NOMO-1 treated with dmso at 0.1 percent for 144 hours (cell line): Measurements from ENCODE around the gene FTO.
A peak's percentile ranks its signal among the peaks of the same experiment; 100 is the strongest.

Experiments
- DNase-seq: peaks from one replicate; lab custom pipeline; 2025; ENCODE audit not compliant: unreplicated experiment; lab: John Stamatoyannopoulos, UW

FTO gene

DNA sequence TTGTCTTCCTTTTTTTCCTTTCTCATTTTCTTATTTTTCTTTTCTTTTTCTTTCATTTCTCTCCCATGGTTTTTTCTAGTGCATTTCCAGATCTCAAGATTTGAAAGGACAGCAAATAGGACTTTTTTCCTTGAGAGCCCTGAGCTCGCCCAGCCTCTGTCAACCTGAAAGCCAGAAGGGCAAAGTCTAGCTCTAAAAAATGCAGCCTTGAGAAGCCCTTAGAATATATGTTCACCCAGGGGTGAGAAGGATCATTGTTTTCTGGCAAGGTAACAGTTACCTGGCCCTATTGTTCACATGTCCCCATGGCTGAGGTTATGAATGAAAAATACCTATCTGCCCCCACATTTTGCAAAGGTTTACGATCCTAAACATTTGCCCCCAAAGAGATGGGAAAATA lies 364.3 kb downstream of the FTO start:
- no peak for DNase-seq

DNA sequence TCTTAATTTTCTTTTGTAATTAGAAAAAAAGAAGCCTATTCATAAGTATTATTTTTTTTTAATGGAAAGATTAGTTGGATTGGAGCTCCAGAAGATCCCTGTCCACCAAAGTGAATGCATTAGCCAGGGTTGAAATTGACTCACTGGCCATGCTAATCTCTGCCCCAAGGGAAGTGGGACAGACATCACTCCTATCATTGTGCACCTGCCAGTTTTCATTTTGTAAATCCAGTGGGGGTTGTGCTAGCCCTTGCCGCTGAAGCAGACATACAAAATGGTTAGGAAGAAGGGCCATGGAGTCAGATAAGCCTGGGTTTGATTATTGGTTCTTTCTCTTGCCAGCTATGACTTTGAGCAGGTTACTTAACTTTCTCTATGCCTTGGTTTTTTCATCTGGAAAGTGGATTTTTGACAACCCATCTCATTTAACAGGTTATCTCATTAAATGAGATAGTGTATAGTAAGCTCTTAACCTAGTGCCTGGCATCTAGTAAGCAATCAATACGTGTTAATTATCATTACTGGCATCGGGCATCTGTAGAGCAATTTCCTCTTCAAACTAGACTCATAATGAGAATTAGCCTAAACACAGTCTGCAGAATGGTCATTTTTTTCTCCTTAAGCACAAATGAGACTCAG lies 365.8 kb downstream of the FTO start:
- no peak for DNase-seq

DNA sequence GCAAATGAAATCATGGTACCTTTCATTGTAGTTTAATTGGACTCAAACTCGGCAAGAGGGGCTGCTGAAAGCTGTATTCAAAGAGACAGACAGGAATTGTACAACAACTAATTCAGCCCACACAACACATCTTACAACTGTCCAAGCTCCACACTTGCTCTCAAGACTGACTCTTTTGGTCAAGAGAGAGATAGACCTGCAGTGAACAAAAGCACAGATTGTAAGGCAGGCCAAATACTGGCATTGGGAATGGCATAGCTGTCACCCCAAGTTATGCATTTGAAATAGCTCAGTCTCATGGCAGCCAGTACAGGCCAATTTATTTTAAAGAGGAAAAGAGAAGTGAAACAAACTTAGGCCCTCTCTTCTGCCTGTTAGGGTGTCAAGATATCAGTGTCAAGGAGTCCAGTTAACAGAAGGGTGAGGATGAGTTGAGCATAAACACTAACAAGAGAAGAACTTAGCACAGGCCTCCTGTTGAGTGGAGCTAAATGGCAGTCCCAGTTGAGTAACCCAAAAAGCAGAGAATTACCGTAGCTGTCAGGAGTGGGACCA lies 366.9 kb downstream of the FTO start:
- peak; percentile 84 for DNase-seq

DNA sequence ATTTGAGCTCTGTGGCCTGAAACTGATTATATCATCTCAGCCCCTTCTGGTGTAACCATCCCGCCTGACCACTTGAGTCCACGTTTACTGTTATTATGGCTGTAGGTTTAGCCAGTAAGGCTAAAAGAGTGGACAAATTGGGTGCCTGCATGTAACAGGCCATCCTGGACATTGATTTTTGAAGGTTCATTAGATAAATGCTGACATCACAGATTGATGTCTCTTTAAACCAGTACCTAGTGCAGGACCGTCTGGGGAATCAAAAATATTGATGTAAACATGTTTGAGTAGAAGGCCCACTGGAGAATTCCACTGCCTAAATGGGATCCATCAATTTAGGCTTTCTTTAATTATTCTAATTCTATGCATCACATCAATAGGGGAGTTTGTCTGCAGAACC lies 367.6 kb downstream of the FTO start:
- DNase-seq = no peak

DNA sequence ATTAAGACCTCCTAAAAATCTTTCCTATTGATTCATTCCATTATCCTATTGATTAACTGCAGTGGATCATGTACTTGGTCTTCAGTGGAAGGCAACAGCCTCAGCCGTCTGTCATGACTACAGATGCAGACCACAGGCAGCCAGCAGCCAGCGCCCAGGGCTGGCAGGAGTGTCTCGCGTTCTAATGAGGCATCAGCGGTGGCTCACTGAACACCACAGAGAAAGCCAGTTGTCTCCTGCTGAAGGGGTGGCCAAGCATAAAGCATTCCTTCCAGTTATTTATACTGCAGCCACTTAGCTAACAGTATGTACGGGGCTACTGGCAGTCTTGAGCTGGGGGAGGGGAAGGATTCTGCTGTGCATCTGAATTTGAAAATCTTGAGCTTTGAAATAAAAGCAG lies 368.3 kb downstream of the FTO start:
- DNase-seq = no peak

DNA sequence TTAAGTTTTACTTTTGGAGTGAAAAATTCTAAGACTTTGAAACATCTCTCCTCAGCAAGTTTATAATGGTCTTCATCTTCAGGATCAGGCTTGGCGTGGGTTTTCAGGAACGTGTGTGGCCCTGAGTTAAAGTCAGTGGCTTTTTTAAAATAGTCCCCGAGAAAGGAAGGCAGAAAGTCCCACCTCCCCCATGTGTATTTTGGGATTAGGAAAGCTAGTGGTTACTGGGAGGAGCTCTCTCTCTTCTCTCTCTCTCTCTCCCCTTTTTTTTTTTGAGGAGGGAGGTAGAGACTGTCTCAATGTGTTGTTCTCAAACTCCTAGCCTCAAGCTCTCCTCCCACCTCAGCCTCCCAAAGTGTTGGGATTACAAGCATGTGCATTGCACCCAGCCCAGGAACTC lies 369.4 kb downstream of the FTO start:
- no peak for DNase-seq

DNA sequence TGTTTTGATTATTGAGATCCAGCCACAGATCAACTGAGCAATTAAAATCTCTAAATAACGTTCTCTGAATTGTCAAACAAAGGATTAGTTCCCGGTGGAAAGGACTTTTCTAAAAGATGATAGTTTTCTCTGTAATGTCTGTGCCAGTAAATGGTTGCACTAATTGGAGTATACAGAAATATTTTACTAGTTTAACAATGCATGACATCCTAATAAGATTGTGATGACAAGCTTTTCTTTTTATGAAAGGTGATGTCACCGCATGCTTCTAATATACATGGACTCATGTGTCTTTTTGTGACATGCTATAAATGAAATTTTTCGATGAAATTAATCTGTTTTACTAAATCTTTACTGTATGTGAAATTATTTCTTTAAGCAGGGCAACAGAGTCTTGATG lies 371.5 kb downstream of the FTO start:
- no peak for DNase-seq

DNA sequence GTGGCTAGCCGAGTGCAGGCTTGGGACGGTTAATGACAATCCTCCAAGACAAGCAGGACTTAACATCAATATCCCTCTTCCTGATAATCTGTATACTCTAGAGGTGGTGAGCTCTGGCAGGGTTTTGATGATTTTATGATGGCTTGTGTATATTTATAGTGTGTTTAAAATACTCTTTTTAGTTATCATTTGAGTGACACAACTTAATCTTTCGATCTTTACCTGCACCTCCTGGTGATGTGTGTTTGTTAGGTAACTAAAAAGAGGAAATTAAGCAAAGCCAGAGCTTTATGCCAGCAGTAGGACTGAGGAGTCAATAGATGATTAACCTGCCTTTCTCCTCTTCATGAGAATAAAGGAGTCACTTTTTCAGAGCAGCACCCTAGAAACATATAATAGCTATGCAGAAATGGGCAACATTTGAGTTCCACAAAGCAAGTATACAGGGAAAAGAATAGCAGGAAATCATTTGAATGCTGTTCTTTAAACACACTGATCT lies 372.1 kb downstream of the FTO start:
- no peak for DNase-seq

DNA sequence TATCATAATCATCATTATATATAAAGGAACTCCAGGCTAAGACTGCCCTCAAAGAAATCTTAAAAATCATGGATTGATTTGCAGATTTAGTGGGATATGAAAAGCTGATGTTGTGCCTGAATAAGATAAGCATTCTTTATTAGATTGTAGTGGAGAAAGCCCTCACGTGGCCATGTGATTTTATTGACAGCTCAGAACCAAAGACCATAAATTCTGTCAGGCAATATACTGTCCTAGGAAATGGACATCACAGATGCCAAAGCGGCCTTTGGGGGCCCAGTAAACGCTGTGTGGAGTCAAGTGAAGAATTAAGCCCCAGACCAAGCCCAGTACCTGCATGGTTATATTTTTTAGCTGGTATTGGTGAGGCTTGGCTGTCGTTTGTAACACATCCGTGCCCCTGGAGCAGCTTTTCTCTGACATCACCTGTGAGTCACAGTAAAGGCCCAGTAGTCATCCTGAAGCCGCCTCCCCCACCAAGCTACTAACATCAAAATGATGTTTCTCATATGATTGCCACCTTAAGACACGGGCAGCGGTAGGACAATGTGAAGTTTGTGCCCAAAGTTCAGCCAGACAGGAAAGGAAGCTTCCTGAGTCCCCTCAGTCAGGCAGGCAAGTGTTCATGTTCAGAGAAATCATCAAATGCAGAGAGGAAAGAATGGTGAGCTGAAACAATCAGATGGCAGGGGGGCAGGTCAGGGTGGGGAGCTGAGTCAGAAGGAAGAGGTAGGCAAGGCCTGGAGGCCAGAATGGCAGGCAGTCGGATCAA lies 373.3 kb downstream of the FTO start:
- DNase-seq = no peak

DNA sequence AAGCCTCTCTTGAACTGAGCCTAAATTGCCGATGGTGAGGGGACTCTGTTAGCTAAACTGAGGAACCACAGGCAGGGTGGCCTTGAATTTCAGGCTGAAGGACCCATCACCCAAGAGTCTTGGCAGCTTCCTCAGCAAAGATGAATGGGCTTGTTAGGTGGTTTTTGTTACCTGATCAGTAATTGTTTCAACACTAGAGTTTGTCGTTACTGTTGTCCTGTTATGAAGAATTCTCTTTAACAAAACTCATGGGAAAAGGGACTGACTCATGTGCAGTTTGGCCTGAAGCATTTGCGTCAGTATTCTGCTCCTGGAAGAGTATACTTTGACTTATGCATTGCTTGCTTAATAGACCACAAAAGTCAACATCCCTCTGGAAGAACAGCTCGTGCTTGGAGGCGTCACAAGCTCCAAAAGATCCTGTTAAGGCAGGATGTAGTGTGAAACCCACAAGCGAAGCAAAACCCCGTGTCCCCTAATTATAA lies 376.6 kb downstream of the FTO start:
- DNase-seq = no peak

DNA sequence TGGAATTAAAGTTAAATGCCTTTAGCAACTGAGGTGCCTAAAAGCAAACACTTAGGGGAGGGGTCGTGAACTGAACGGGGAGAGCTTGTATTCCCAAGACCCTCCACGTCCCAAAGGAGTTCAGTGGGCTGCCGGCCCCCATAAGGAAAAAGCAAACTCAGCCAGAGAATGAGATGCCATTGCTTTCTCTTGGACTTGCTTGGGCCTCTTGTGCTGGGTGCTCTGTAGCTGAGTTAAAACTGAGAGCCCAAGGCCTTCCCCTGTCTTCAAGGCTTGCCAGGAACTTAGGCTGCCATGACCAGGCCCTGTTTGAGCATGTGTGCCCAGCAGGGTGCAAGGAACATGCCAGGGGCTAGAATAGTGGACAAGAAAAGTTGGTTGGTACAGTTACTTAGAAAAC lies 382.8 kb downstream of the FTO start:
- DNase-seq = no peak

DNA sequence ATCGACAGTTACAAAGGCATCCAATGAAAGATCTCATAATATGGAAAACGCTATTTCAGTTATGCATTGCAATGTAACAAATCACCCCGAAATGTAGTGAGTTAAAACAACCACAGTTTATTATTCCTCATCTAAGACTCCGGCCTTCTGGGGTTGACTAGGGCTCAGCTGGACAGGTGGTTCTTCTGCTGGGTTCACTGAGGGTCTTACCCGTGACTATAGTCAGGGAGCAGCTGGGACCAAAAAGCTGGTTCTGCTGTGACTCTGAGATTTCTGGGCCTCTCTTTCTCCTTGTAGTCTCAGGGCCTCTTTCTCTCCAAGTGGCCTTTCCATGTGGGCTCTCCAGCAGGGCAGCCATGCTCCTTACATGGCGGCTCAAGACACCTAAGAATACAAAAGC lies 386.6 kb downstream of the FTO start:
- no peak for DNase-seq

DNA sequence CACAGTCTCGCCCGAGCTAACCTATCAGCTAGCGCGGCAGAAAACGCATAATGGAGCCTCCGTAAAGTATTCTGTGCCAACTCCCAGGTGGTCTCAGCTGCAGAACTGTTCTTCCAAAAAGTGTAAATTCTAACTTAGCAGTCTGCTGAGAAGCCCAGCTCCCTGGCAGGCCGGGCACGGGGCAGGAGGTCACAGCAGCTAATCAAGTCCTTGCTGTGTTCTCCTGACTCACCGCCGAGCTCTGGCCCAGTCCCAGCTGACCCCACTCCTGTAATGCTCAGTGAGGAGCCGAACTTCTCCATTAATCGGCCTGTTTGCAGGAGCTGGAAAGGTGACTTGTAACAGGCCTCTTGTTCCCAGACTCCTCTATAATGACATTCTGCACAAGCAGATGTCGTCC lies 389.3 kb downstream of the FTO start:
- no peak for DNase-seq

DNA sequence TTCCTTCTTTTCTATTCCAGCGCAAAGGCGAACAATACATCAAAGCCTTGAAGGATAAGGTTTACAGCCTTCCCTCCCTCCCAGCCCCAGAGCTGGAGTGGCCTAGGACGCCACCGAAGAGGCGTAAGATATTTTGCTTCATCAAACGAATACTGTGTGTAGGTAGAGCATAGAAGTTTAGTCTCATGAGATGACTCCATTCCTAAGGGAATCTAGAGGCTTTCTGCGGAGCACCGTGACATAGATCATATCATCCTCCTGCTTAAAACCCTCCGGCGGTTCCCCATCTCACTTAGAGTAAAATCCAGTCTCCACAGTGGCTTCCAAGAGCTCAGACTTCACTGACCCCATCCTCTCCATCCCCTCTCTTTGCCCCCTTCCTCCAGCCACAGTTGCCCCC lies 390.7 kb downstream of the FTO start:
- no peak for DNase-seq

DNA sequence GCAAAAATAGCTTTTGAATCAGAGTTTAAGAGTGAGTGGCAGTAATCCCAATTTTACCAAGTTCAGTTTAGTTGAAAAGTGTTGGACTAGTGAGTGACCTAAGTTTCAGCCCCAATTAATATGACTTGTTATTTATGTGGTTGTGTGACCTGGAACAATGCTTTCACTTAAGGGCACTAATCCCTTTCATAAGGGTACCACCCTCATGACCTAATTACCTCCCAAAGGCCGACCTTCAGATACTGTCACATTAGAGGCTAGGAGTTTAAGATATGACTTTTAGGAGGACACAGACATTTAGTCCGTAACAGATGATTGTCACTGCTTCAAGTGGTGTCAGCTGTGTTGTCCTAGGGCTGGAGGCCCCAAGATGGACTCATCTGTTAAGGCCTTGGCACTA lies 392.7 kb downstream of the FTO start:
- no peak for DNase-seq

DNA sequence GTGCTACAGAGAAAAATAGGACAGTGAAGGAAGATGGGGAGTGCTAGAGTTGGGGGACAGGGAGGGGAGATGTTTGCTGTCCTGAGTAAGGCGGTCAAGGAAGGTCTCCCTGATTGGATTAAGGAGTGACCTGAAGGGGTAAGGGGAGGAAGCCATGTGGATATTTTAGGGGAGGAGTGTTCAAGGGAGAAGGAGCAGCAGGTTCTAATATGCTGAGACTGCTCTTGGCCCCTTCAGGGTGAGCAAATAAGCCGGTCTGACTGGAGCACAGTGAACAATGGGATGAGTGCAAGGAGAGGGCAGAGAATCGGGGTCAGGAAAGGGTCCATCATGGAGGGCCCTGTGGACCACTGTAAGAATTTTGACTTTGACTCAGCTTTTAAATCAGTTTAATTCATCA lies 393.8 kb downstream of the FTO start:
- DNase-seq = no peak

DNA sequence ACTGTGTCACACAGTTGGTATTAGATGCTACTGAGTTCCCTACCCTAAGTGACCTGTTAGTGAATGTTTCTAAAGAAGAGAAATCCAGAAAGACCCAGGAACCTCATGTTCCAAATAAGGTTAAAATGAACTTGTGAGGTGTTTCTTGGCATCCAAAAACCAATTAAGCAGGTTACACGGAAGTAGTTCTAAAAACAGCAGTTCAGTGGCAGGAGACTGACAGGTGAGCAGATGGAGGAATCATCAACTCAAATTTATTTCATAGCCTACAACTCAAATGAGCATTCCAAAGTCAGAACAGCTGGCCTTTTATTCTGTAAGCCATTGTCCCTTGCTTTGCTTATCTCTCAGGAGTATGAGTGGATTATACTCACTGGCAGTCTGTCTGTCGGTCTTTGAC lies 394.3 kb downstream of the FTO start:
- no peak for DNase-seq

DNA sequence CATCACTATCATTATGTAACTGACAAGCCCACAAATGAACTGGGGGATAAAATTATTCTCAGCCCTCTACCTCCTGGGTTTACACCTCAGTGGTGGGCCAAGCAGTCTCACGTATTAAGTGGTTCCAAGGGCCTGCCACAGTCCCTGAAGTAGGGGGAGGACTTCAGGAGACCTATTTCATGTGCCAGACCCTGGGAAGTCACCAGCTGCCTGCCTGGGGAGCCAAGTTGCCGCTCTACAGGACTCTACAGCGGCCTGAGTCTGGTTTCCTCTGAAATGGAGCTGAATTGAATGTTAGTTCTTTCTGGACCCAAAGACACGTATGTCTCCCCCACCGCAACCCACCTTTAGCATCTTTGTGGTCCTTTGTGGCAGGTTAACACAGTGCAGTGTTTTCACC lies 395.7 kb downstream of the FTO start:
- DNase-seq = no peak

DNA sequence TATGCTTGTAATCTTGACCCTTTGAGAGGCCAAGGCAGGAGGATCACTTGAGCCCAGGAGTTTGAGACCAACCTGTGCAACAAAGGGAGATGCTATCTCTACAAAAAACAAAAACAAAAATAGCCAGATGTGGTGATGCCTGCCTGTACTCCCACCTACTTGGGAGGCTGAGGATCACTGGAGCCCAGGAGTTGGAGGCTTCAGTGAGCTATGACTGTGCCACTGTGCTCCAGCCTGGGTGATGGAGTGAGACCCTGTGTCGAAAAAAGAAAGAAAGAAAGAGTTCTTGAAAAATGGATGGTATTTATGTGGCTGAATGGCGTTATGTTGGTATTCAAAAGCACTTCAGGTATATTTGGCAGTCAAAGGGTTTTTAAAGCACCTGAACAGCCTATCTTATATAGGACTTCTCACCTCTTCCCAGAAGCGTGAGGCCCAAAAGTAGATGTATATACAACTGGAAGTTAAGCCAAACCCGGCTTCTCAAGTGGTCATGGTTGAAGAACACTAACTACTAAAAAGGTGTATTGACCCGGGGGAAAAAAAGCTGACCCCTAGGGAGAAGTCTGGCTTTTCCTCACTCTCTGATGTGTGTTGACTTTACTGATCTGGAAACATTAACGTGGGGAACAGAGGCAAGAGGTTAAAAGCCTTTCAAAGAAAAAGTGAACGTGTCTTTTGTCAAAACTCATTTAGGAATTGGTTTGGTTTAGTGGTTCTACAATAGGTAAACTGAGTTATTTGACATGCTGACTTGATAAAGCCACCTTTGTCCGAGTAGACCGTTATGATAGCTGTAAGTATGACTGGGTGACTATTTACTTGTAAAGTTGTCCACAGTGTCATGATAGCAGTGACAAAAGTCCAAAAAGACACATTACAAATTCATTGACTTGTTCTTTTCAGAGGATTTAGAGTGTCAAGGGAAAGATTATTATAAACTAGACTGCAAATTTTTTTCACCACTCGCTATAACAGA lies 399.2 kb downstream of the FTO start:
- DNase-seq = no peak

DNA sequence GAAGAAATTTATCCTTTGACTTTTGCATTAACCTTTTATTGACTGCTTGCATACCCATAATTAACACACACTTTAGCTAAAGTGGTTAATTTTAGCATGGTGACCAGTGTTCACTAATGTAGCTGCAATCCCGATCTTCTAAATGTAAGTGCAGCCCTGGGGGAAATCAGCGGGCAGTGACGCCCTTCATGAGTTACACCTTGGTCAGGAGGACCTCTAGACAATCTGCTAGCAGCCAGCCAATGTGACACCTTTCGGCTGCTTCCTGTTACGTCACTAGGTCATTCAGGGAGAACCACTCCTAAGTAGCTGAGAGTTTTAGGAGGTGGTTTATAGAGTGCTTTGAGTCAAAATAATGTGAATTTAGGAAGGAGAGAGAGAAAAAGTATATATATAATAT lies 402.1 kb downstream of the FTO start:
- DNase-seq = no peak

DNA sequence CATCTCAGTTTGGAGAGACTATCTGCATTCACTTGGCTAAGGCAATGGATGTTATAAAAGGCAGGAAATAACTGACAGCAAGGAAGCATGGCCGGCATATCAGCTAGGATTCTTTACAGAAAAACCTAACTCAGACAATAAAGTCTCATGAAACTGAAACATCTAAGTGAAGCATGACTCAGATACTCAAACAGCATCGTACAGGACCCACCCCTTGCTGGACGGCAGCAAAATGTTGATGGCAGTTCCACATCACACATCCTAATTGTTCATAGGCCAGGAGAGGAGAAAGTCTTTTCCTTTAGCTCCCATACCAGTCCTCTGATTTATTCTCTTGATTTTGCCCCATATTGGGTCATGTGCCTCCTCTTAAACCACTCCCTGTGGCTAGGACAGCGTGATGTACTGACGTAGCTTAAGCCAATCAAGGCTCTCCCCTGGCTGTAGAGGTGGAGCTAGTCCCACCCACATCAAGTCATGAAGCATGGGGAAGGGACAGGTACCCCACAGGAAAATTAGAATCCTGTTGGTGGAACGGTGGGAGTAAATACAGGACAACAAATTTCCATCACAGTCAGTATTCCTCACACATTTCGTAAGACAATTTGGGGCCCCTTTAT lies 403.7 kb downstream of the FTO start:
- DNase-seq = no peak
